AG04450 (cell line): ENCODE results near the gene CSTF1. TPM values are rescaled to one million over a fixed set of nuclear protein-coding genes. Genes with fewer than 3 reads are reported as not detected.
"Not testable (repeated sequence)": the region's sequence is repeated elsewhere in the genome, so short reads cannot be mapped to it uniquely, and the experiment has no call there.

Experiments used
- CTCF ChIA-PET: fragments of 300-600, 350-600 bp; formaldehyde crosslinking; extraction: SDS; loops from one replicate; lab custom pipeline; 2022; ENCODE audit warnings: antibody characterized with exemption, inconsistent platforms; lab: Charles Lee
- POLR2A ChIA-PET: fragments of 350-600 bp; formaldehyde crosslinking; extraction: SDS; loops from one replicate; lab custom pipeline; 2021; ENCODE audit warnings: antibody characterized with exemption, inconsistent platforms; lab: Yijun Ruan, JAX
- DNase-seq: peaks from one replicate; pipeline ENCODE4 v3.0.0-alpha.2; 2011; ENCODE audit warnings: low read depth, low spot score
- H3K27ac ChIP-seq: one replicate; pipeline ENCODE4 v1.5.1; 2012; ENCODE audit warnings: low read depth, low read length, control low read depth
- H3K27me3 ChIP-seq: one replicate; pipeline ENCODE4 v1.6.0; 2012; ENCODE audit warnings: low read length; ENCODE audit not compliant: control insufficient read depth, insufficient read depth
- H3K4me3 ChIP-seq: 2 replicates; pipeline ENCODE4 v1.5.1; 2011; ENCODE audit warnings: mild to moderate bottlenecking, low read depth, low read length, control low read depth
- H3K9me3 ChIP-seq: 2 replicates; pipeline ENCODE4 v1.5.1; 2012; ENCODE audit warnings: low read length; ENCODE audit not compliant: control insufficient read depth, insufficient read depth
- CTCF ChIP-seq: IDR thresholded peaks from 2 replicates; pipeline ENCODE4 v1.5.1; 2011; ENCODE audit warnings: low read depth, low read length, control low read depth, inconsistent platforms
- polyA plus RNA-seq: library from polyadenylated mRNA; depleted of rRNA; stranded (reverse); fragments of >200 nt; gene quantifications from 2 replicates; pipeline ENCODE4 v1.2.3, GENCODE V29; 2011

Gene CSTF1
- polyA plus RNA-seq, 1 experiment: 74.4 TPM

GRCh38 chr20:56400001-56400640, 7.7 kb downstream of the CSTF1 start:
- ChIA-PET POLR2A (no interaction called here), CTCF (interaction anchor here (0.6 to 1.4 kb wide), 10 partner anchors 9 to 85 kb away, joined by 3 to 7 read pairs (median 4); partner anchors contain the start of gene FAM210B)
- peaks cover 1% of the 10 kb centered on the region; the same call in 1 of the 2 replicates for H3K9me3 ChIP-seq
- H3K4me3 ChIP-seq: no peak overlapping the region
- H3K27me3 ChIP-seq: no peaks in the 10 kb centered on the region
- H3K27ac ChIP-seq: no peak overlapping the region
- peak; percentile 70 for DNase-seq
- peak; percentile 85 for TF ChIP-seq CTCF

- no peak for DNase-seq
- POLR2A ChIA-PET: interaction anchor here (0.8 kb wide), 1 partner anchor 12 kb away, joined by 3 read pairs; no protein-coding TSS in a partner anchor
- CTCF ChIA-PET: no interaction called here
Observed at GRCh38 chr20:56403465-56403864, 11.0 kb downstream of the CSTF1 start.

GRCh38 chr20:56405356-56405755, 12.9 kb downstream of the CSTF1 start:
- H3K27ac ChIP-seq, H3K4me3 ChIP-seq, H3K9me3 ChIP-seq, H3K27me3 ChIP-seq, POLR2A ChIA-PET, DNase-seq: not testable (repeated sequence)
- CTCF ChIA-PET: interaction anchor here (1.3 to 1.5 kb wide), 2 partner anchors 10 to 13 kb away, joined by 3 to 4 read pairs; no protein-coding TSS in a partner anchor

More at GRCh38 chr20:56403465-56403864, 11.0 kb downstream of the CSTF1 start:
- Histone ChIP-seq H3K4me3 (no peak overlapping the region), H3K9me3 (peaks cover 3% of the 10 kb centered on the region; the same call in 1 of the 2 replicates), H3K27me3 (no peaks in the 10 kb centered on the region), H3K27ac (no peak overlapping the region)
- no peak for TF ChIP-seq CTCF

- peaks cover 3% of the 10 kb centered on the region; the same call in 1 of the 2 replicates for H3K9me3 ChIP-seq
- CTCF ChIA-PET: interaction anchor here (1.5 to 1.7 kb wide), 3 partner anchors 11 to 32 kb away, joined by 4 to 6 read pairs (median 4); partner anchors contain the start of gene CSTF1
- no peak overlapping the region for H3K4me3 ChIP-seq
- DNase-seq: no peak
- POLR2A ChIA-PET: interaction anchor here (1.3 kb wide), 1 partner anchor 33 kb away, joined by 3 read pairs; no protein-coding TSS in a partner anchor
- H3K27me3 ChIP-seq: no peaks in the 10 kb centered on the region
- no peak overlapping the region for H3K27ac ChIP-seq
- no peak for TF ChIP-seq CTCF
Observed at GRCh38 chr20:56406910-56407309, 14.5 kb downstream of the CSTF1 start.

GRCh38 chr20:56409521-56409920, 17.1 kb downstream of the CSTF1 start:
- Histone ChIP-seq H3K9me3 (peaks cover 3% of the 10 kb centered on the region; the same call in 1 of the 2 replicates), H3K27me3 (no peaks in the 10 kb centered on the region), H3K27ac (peak overlapping the region; percentile 54), H3K4me3 (no peak overlapping the region)
- TF ChIP-seq CTCF: no peak
- ChIA-PET POLR2A (interaction anchor here (0.6 to 2.5 kb wide), 5 partner anchors 21 to 59 kb away, joined by 3 to 12 read pairs (median 5); partner anchors contain the start of gene RTF2), CTCF (interaction anchor here (1.6 kb wide), 1 partner anchor 11 kb away, joined by 6 read pairs; no protein-coding TSS in a partner anchor)
- DNase-seq: peak; percentile 67
